C4-2B (cell line): Measurements from ENCODE around the gene AMOT.

Source experiments
- ZFX ChIP-seq: fragments of 450-650 bp; IDR thresholded peaks from 2 replicates; pipeline ENCODE4 v1.6.1; 2017
- TF ChIP-seq, protein P1 (sequence below): fragments of 450-650 bp; conservative IDR thresholded peaks from 2 replicates; pipeline ENCODE4 v1.5.1; 2017; ENCODE audit warnings: mild to moderate bottlenecking

DNA sequence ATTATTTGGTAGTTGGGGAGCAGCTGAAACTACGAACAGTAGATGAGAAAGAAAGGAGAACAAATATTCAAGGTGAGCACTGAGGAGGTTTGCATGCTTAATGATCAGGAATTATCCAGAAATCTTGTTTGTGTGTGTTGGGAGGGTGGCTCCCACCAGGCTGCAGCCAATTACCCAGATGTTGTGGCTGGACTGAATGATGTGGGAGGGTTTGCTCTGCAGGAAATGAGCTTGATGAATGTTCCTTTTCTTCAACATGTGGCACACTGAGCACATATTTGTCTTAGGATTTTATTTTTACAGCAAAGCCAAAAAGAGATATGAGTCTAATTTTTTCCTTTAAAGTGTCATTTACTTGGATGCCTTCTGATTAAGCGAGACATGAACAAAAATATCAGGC is 48.3 kb upstream of the AMOT start:
- TF ChIP-seq, protein P1, sequence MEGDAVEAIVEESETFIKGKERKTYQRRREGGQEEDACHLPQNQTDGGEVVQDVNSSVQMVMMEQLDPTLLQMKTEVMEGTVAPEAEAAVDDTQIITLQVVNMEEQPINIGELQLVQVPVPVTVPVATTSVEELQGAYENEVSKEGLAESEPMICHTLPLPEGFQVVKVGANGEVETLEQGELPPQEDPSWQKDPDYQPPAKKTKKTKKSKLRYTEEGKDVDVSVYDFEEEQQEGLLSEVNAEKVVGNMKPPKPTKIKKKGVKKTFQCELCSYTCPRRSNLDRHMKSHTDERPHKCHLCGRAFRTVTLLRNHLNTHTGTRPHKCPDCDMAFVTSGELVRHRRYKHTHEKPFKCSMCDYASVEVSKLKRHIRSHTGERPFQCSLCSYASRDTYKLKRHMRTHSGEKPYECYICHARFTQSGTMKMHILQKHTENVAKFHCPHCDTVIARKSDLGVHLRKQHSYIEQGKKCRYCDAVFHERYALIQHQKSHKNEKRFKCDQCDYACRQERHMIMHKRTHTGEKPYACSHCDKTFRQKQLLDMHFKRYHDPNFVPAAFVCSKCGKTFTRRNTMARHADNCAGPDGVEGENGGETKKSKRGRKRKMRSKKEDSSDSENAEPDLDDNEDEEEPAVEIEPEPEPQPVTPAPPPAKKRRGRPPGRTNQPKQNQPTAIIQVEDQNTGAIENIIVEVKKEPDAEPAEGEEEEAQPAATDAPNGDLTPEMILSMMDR = no peak
- TF ChIP-seq ZFX = no peak
